ENCODE measurements around the gene TLE4. TPM values are rescaled to one million over a fixed set of nuclear protein-coding genes. Genes with fewer than 3 reads are reported as not detected.

Gene TLE4
- total RNA-seq, 1 donor from 2014 or later, result 97.4 TPM

DNA sequence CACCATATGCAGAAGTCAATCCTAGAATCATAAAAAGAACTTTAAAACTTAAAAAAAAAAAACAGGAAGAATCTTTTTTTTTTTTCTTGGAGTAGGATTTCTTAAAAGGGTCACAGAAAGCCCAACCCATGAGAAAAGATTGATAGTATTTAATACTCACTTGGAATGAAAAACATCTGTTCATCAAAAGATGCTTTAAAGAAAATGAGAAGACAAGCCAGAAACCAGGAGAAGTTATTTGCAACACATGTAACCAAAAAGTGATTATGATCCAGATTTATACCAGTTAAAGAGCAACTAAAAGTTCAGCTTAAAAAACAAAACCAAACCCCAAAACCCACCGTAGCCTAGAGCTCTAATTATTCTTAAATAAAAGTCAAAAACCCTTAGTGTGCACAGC lies 69.3 kb downstream of the TLE4 start:
- Mint-ChIP-seq H3K9me3 (ENCODE audit: unreplicated experiment) (peaks cover 2% of the 10 kb centered on the region), H3K4me1 (ENCODE audit: low read depth, unreplicated experiment) (peaks cover 5% of the 10 kb centered on the region), H3K36me3 (ENCODE audit: unreplicated experiment) (peaks cover 4% of the 10 kb centered on the region), H3K27ac (ENCODE audit: unreplicated experiment) (no peak overlapping the region), H3K27me3 (ENCODE audit: unreplicated experiment) (no peaks in the 10 kb centered on the region), H3K4me3 (ENCODE audit: unreplicated experiment) (no peak overlapping the region)
- TF ChIP-seq CTCF (IDR thresholded peaks at IDR 0.05; ENCODE audit: partially characterized antibody, unreplicated experiment), result no peak
- no peak for DNase-seq

- peaks cover 5% of the 10 kb centered on the region for H3K4me1 Mint-ChIP-seq (ENCODE audit: low read depth, unreplicated experiment)
- no peak overlapping the region for H3K4me3 Mint-ChIP-seq (ENCODE audit: unreplicated experiment)
- H3K27me3 Mint-ChIP-seq (ENCODE audit: unreplicated experiment), result no peaks in the 10 kb centered on the region
- H3K9me3 Mint-ChIP-seq (ENCODE audit: unreplicated experiment), result peaks cover 2% of the 10 kb centered on the region
- no peak for TF ChIP-seq CTCF (IDR thresholded peaks at IDR 0.05; ENCODE audit: partially characterized antibody, unreplicated experiment)
- no peak overlapping the region for H3K27ac Mint-ChIP-seq (ENCODE audit: unreplicated experiment)
- no peak for DNase-seq
- H3K36me3 Mint-ChIP-seq (ENCODE audit: unreplicated experiment), result peaks cover 4% of the 10 kb centered on the region
Measured at GRCh38 chr9:79642671-79643070, 70.9 kb downstream of the TLE4 start.

- H3K27ac Mint-ChIP-seq (ENCODE audit: unreplicated experiment), result no peak overlapping the region
- no peaks in the 10 kb centered on the region for H3K27me3 Mint-ChIP-seq (ENCODE audit: unreplicated experiment)
- no peak overlapping the region for H3K4me3 Mint-ChIP-seq (ENCODE audit: unreplicated experiment)
- peaks cover 5% of the 10 kb centered on the region for H3K4me1 Mint-ChIP-seq (ENCODE audit: low read depth, unreplicated experiment)
- TF ChIP-seq CTCF (IDR thresholded peaks at IDR 0.05; ENCODE audit: partially characterized antibody, unreplicated experiment), result no peak
- H3K36me3 Mint-ChIP-seq (ENCODE audit: unreplicated experiment), result peaks cover 4% of the 10 kb centered on the region
- DNase-seq, result no peak
- no peaks in the 10 kb centered on the region for H3K9me3 Mint-ChIP-seq (ENCODE audit: unreplicated experiment)
Measured at GRCh38 chr9:79644048-79644447, 72.3 kb downstream of the TLE4 start.

DNA sequence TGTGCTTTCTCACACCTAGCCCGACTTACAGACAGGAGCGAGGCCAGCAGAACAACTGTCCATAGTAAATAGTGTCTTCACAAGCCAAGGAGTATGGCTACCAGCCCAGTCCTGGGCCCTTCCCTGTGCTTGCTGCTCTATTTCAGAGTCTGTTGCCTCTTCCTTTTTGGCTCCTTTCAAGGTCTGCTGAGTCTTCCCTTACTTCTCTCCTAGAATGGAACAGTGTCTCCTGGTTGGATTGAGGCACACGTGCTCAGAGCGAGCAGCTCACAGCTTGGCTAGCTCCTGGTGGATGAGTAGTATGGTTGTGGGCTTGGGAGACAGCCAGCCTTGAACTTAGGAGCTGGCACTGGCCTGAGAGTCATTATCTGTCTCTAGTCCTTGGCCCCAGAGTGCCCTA lies 72.8 kb downstream of the TLE4 start:
- TF ChIP-seq CTCF (IDR thresholded peaks at IDR 0.05; ENCODE audit: partially characterized antibody, unreplicated experiment), result no peak
- peaks cover 5% of the 10 kb centered on the region for H3K4me1 Mint-ChIP-seq (ENCODE audit: low read depth, unreplicated experiment)
- no peaks in the 10 kb centered on the region for H3K9me3 Mint-ChIP-seq (ENCODE audit: unreplicated experiment)
- H3K36me3 Mint-ChIP-seq (ENCODE audit: unreplicated experiment), result peaks cover 4% of the 10 kb centered on the region
- H3K27me3 Mint-ChIP-seq (ENCODE audit: unreplicated experiment), result no peaks in the 10 kb centered on the region
- no peak overlapping the region for H3K4me3 Mint-ChIP-seq (ENCODE audit: unreplicated experiment)
- no peak for DNase-seq
- no peak overlapping the region for H3K27ac Mint-ChIP-seq (ENCODE audit: unreplicated experiment)

DNA sequence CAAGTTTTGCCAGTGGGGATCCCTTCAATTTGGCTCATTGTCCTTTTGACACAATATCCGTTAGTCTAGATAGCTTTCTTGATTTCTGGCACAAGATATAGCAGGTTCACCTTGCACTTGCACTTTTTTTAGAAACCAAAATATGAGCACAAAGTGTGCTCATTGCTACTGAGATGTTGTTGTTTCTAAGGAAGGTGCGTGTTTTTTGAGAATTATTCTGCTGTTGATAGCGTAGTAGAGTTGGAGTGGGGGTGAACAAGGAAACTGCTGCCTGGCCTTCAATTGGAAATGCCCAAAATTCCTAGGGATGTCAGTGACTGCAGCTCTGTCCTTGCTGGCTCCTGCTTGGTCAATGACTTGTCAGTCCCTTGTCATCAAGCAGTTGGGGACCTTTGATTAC lies 73.3 kb downstream of the TLE4 start:
- TF ChIP-seq CTCF (IDR thresholded peaks at IDR 0.05; ENCODE audit: partially characterized antibody, unreplicated experiment), result no peak
- DNase-seq, result no peak
- Mint-ChIP-seq H3K27ac (ENCODE audit: unreplicated experiment) (no peak overlapping the region), H3K4me3 (ENCODE audit: unreplicated experiment) (no peak overlapping the region), H3K27me3 (ENCODE audit: unreplicated experiment) (no peaks in the 10 kb centered on the region), H3K4me1 (ENCODE audit: low read depth, unreplicated experiment) (peaks cover 5% of the 10 kb centered on the region), H3K36me3 (ENCODE audit: unreplicated experiment) (peaks cover 4% of the 10 kb centered on the region), H3K9me3 (ENCODE audit: unreplicated experiment) (no peaks in the 10 kb centered on the region)

All from glutamatergic neuron (in vitro differentiated cells).